Muscle of arm (tissue), 12 donors: Measurements from ENCODE around the gene DSC1. TPM values are rescaled to one million over a fixed set of nuclear protein-coding genes. Genes with fewer than 3 reads are reported as not detected.
"Not testable (repeated sequence)": the region's sequence is repeated elsewhere in the genome, so short reads cannot be mapped to it uniquely, and the experiment has no call there.

Experiments
- DNase-seq: peaks from one replicate; pipeline ENCODE4 v3.0.0-alpha.2; 2013
- polyA plus RNA-seq, 12 donors: library from polyadenylated mRNA; unstranded; fragments of 120-200 nt; gene quantifications; one replicate each; pipeline ENCODE4 v1.2.1, GENCODE V29; 2013; ENCODE audit not compliant: insufficient read length in 12 of 12

The DSC1 gene
- polyA plus RNA-seq, 12 donors: 0.07 to 48.9 (median 9.2) TPM; not detected in 7

DNA sequence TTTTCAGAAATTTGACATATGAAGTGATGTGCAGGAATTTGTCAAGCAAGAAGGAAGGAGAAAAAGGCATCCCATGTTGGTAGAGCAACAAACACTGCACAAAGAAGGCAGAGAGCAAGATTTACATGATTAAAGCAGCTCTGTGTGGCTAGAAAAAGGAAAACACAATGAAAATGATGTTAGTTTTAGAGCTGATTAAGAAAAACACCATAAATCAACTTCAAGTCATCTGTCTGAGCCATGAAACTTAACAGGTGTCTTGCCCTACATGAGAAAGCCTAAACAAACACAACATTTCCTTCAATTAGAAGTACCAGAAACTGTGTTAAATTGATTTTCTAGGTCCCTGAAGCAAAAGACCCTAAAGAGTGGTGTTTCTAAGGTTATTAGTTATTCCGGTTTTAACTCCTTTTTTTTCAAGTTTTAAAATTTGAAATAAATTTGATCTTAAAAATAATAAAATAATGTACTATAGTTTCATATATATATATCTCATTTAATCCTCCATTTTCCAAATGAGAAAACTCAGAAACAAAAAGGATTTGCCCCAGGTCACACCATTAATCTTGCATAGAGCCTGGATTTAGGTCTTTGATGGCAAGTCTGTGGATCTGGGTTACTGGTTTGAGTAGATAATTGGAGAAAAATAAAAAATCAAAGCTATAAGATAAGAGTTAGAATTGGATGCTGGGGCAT lies 8.6 kb upstream of the DSC1 start:
- no peak for DNase-seq

DNA sequence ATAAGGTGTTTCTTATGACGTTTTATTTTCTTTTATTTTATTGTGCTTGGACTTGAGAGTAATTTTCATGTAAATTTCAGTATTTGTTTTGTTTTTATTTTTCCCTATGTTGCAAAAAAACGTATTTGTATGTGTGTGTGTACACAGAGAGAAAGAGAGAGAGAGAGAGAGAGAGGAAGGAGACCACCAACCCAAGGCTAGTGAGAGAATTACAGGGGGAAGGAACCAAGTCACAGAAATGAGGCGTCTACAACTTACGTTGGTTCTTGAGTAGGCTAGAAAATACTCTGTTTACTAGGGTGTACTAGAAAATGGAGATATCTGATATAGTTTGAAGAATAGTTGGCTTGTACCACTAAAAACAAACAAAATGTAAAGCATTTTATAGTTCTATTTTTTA lies 7.7 kb upstream of the DSC1 start:
- no peak for DNase-seq

DNA sequence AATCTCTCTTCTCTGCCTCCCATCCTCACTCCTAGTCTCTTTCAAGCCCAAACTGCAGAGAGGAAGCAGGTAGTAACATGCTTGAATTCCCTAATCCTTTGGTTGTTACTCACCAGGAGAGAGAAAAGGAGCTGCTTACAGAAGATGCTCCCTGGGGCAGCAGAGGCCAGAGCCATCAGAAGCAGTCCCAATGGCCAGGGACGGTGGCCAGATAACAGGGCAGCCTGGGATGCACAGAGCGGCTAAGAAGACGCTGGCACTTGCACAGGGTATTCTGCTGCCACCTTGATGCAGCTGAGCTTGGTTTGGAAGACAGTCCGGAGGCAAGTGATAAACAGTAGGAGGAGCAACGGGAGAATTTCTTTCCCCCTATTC lies 250 bp downstream of the DSC1 start:
- no peak for DNase-seq

DNA sequence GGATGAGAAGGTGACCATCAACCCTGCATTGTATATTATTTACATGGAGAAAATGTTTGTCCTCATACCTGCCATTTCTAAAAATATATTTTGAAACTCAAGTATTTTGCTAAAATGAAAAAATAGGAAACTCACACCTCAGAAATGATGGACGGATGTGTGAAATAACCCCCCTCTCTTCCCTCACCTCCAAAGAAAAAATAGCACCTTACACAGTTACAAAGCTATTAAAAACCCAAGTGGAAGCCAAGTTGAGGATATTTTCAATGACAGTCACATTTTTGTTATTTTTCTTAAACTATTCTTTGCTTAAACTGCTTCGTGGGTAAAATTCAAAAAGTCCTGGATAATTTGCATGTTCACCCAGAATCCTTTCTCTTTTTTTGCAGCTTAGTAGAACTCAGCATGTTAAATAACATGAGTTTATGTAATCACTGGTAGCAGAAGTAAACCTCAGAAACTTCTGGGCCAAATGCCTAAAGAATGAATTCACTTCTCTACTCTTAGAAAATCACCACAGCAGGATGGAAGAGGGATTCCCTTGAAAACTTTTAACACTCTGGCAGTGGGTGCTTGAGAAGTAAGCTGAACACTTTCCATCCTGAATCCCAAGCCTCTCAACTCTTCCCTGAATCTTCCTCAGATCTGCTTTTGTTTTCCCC lies 768 bp downstream of the DSC1 start:
- no peak for DNase-seq

DNA sequence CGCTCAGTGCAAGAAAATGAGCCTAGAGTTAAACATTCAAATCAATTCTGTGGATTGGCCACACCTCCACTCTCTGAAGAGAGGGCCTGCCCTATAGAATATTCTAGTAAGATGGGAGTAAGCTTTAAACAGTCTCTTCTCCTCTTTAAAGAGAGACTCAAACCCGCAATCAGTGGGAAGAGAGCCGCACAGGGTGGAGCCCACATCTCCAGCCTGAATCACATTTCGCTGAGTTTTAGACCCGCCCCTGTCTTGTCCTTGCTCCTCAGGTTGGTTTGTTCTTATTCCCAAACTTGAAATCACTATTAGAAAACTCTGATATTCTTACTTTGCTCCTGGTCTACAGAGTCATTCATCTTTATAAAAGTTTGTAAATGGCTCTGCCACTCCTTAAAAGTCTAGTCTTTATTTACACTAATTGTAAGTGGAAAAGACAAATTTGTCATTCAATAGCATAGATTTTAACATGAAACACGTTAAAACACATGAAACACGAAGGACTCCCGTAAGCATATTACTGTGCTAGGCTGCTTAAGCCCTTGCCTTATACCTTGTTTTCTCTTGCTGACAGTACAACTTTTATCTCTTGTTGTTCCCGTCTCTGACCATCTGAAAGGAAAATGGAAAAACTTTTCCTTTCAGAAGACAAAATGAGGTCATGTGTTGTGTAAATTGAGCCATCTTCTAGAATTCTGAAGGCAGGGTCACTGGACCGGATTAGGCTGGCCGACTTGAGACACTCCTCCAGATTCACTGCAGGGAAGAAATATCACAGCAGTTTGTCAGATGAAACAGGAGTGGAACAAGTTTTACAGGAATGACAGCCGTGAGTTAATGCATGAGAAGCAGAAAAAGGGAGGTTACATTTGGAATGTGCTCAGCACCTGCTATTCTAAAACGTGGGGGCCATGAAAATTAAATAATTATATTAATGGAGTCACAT lies 5.6 kb downstream of the DSC1 start:
- no peak for DNase-seq

DNA sequence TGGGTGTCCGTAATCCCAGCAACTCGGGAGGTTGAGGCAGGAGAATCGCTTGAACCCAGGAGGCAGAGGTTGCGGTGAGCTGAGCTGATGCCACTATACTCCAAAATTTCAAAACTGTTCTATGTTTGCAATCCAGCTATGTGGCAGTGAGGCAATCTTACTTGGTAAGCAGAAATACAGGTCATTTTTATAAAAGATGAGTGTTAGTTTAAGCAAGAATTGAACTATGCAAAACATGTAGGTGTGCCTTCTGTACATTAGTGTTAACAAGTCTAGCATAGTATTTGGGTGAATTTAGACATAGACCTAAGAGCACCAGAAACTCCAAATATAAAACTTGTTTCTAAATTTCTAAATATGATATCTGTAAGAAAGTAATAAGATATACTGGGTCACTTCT lies 7.2 kb downstream of the DSC1 start:
- no peak for DNase-seq

DNA sequence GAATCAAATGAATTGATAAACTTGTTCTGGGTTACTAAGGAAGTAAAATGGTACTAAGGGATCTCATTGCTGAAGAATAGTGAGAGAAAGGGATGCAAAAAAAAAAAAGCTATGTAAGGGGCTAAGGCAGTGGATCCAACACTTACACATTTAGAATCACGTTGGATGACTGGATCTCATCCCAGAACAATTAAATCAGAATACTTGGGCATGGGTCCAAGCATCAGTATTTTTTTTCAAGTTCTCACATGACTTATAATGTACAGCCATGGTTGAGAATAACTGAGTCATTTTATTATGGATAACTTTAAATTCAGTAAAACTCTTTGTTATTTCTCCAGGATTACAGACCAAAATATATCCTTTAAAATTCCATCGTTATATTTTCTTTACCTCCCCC lies 8.5 kb downstream of the DSC1 start:
- no peak for DNase-seq

DNA sequence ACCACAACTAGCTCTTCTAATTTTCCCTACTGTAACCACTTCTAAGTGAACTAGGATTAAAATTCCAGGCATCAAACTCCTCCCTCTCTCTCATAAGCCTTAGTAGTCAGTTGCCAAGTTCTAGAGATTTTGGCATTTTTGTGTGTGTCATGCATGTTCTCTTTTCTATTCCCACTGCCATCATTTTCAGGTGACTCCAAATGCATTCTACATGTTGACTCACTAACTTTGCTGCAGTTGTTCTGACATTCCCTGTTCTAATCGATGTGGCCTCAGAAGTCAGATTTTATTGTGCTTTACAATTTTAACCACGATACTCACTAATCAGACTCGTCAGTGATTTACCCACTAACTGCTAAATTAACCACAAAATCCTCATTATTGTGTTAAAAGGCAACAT lies 13.3 kb downstream of the DSC1 start:
- DNase-seq: no peak

DNA sequence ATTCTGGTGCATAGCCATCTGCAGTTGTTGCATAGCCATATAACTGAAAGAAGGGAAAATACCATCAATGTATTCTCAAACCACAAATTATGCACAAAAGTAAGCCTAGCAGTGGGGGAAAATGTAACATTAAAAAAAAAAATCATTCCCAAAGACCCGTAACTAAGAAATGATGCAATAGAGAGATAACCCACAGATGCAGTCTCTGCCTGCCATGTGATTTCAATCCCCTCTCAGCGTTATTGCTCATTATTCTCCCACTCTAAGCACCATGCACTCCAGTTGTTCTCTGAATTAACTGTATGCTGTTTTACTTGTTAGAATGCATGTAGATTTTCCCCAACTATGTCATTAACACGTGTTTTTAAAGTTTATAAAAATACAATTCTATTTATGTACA lies 14.1 kb downstream of the DSC1 start:
- DNase-seq: no peak

DNA sequence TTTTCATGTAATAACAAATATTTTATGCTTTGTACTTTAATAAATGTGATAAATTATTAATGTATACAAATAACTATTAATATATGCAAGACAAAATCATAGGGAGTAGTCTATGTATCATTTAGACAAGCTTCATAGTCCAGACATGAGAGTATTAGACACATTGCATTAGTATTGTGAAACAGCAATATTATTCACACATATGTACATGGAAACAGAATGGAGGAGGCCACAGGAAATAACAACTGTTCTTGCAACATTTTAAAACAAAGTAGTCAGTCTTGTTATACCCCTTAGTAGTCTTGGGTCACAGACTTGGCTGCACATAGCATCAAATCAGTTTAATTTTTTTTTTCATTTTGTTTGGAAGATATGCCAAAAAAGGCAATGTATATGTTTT lies 15.8 kb downstream of the DSC1 start:
- DNase-seq: no peak

DNA sequence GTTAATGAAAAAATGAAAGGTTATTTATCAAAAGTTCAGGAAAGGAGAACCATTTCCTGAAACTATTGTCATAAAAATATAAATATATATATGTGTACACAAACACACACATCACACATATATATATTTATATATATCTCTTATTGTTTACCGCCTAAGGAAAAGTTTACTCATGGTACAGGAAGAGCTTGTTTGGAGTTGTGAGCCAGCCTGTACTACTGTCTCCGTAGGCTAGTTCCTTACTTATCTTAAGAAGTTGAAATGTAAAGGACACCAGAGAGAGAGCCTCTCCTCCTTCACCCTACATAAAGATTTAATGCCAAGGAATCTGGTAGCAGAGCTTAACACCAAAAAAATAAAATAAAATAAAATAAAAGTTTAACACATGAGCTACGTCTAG lies 19.6 kb downstream of the DSC1 start:
- no peak for DNase-seq

DNA sequence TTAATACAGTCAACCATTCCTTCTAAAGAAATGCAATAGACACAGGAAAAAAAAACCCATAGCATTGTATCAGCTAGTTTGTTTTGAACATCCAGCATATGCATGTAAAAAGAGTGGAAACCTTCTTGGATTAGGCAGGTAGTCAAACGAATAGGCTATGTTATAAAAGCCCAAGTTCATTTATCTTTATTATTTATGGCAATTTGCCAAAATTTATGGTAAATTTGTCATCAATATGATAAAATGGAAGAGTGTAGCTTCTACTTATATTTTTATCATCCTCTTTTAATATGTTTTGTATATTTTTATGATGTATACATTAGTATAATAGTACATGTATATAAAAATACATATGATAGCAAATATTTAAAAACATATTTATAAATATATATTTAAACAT lies 23.9 kb downstream of the DSC1 start:
- DNase-seq: no peak

DNA sequence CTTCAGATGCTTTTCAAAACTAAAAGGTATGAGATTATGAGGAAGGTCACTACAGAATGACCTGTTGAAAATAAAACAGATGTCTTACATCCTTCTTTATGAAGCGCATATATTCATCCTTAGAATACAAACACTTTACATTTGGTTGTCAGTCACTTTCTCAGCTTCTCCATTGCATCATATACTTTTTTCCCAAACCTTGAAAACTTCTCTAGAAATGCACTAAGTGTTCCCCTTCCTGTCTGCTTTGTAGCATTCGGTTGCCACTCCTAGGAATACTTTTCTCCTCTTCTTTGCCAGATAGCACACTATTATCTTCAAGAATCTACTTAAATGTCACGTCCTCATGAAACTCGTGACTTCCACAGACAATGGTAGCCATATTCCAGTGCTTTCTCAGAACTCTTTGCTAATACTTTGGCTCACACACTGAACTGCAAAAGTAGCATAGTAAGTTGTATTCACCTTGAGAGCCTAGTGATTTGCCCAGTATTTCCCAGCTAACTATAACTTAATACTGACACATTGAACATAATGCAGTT lies 27.6 kb downstream of the DSC1 start:
- DNase-seq: no peak

DNA sequence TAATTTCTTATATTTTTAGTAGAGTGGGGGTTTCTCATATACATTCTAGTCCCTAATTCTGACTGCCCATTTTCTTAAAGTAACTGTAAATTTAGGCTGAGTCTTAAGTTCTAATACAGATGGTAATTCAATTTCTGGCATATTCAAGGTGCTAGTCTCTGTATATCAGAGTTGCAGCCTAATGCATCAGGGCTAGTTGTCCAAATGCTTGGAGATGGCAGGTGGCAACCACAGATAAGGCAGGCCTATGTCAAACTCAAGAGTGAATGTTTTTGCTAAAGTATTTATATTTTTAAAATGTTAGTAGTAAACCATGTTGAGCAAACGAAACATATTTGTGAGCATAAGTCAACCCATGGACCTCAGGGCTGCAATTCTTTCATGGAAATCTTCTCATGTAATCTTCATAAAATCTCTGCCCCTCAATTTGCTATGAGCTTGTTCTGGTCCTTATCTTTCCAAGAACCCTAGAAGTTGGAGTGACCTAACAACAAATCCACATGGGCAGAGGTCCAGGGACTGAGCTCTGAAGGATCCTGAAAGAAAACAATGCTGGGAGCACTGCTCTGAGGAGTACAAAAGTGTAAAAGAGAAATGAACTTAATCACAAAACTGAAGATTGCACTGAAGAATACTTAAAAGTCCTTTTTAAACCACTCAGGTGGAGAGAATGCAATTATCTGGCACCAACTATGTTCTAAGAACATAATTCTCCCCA lies 33.1 kb downstream of the DSC1 start:
- DNase-seq: no peak

DNA sequence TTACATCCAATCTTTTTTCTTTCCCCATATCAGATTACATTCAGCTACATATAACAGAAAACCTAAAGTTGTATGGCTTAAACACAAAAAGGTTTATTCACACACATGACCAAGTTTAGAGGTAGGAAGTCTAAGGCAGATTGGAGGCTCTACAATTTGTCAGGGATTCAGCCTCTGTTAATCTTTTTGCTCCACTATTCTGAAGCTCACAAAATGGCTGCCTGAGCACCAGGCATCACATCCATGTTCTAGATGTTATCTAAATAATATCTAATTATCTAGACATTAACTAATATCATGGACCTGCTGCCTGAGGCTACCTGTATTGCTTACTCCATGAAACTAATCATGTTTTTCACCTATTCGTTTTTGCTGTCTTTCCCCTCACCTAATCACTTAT lies 36.8 kb downstream of the DSC1 start:
- no peak for DNase-seq

DNA sequence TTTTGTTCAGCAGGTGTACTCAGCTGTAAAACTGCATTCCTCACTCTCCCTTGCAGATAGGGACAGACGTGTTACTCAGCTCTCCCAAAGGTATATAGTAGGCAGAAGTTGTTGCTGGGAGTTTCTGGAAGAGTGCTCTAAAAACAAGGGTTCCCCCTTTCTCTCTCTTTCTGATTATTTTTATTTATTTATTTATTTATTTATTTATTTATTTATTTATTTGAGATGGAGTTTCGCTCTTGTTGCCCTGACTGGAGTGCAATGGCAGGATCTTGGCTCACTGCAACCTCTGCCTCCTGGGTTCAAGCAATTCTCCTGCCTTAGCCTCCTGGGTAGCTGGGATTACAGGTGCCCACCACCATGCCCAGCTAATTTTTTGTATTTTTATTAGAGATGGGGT lies 39.5 kb downstream of the DSC1 start:
- DNase-seq: not testable (repeated sequence)

DNA sequence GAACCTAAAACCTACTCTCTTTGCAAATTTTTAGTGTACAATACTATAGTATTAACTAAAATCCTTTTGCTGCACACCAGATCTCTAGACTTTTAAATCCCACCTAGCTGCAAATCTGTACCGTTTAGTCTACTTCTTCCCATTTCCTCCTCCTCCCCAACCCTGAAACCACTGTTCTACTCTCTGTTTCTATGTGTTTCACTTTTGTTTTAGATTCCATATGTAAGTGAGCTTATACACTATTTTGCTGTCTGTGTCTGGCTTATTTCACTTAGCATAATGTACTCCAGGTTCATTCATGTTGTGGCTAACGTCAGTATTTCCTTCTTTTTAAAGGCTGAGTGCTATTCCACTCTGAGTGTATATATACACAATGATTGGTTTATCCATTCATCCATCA lies 42.1 kb downstream of the DSC1 start:
- no peak for DNase-seq

DNA sequence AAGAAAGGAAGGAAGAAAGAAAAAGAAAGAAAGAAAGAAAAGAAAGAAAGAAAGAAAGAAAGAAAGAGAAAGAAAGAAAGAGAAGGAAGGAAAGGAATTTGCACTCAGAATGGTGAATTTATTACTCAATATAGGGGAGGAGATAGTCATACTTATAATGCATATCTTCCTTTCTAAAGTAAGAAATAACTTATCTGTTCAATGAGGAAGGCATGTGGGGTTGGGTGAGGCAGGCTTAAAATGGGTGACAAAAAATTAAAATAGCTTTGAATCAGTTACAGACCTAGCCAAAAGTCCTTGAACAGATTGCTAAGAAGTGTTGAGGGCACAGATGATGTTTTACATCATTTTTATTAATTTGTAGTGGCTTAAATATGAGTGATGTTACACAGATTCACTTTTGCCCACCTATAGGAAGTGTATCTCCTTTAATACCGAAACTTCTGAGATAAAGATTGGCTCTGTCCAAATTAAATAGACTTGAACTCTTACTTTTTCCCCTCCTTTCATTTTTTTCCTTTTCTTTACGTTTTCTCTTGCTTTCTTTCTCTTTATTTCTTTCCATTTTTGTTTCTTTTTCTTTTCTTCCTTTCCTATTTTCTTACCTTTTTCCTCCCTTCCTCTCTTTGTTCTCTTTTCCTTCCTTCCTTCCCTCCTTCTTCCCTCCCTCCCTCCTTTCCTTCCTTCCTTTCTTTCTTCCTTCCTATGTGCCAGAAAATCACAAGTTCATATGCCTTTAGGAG lies 45.6 kb downstream of the DSC1 start:
- no peak for DNase-seq

DNA sequence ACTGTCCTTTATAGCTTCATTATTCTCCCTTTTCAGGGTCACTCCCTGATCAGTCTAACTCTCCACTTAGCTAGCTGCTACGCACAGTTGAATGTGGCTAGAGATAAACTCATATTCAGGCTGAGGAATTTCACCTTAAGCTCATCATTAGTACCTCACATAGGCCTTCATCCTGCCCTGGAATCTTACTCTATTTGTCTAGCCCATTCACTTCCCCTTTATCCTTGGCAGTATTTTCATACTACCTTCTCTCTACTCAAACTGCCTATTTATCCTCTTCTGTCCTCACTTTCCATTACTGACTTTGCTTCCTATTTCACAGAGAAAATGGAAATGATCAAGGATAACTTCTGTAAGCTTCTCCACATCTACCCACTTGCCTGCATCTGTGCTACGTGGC lies 49.9 kb downstream of the DSC1 start:
- DNase-seq: no peak

DNA sequence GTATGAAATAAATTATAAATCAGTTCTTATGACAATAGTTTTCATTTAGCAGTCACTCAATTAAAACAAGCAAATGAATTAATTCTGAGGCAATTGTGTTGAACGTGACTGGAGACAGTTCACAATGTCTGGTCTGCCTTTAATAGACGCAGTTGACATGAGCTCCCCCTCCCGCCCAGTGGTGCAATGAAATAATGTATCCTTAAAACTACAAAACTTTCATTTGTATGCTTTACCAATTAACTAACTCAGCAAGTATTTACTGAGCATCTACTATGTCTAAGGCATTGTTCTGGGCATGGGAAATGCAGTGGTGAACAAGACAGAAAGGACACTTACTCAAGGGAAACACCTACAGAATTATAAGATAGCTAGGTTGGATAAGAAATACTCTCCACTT lies 56.9 kb downstream of the DSC1 start:
- no peak for DNase-seq

DNA sequence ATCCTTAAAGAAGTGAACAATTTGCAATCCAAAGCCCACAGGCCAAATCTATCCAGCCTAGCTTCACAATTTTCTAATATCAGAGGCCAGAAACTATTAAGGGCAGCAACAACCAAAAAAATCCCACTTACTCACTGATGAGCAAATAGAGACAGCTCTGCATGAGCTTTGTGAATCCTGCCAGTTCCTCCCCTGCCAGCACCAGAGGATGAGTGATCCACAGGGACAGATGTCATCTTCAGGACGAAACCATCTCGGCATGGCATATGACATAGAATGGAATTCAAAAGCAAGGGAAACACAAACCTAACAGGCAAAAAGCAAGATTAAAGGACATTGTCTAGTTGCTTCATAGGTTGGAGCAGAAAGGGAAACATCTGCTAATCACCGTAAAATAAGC lies 58.2 kb downstream of the DSC1 start:
- no peak for DNase-seq
